Smooth muscle cell (in vitro differentiated cells): ENCODE results near the gene ITCH. TPM values are rescaled to one million over a fixed set of nuclear protein-coding genes. Genes with fewer than 3 reads are reported as not detected.
"Not testable (repeated sequence)": the region's sequence is repeated elsewhere in the genome, so short reads cannot be mapped to it uniquely, and the experiment has no call there.

ENCODE experiments used
- DNase-seq: peaks from one replicate; lab custom pipeline; 2025; ENCODE audit not compliant: unreplicated experiment; lab: John Stamatoyannopoulos, UW
- H2AFZ ChIP-seq: fragments of 200-600 bp; sonication (generic); 2 replicates; pipeline ENCODE4 v1.6.0; 2016; ENCODE audit warnings: antibody characterized with exemption, low read depth, mild to moderate bottlenecking
- H3F3A ChIP-seq: fragments of 200-600 bp; sonication (generic); 2 replicates; pipeline ENCODE4 v1.6.0; 2017; ENCODE audit warnings: antibody characterized with exemption, low read depth
- H3K27ac ChIP-seq: fragments of 200-600 bp; sonication (generic); 2 replicates; pipeline ENCODE4 v1.5.1; 2016; ENCODE audit warnings: low read depth, mild to moderate bottlenecking
- H3K27me3 ChIP-seq: fragments of 200-600 bp; sonication (generic); 2 replicates; pipeline ENCODE4 v1.6.1; 2016; ENCODE audit warnings: low read depth, mild to moderate bottlenecking
- H3K36me3 ChIP-seq: fragments of 200-600 bp; sonication (generic); 2 replicates; pipeline ENCODE4 v1.5.1; 2016; ENCODE audit warnings: low read depth
- H3K4me1 ChIP-seq: fragments of 200-600 bp; sonication (generic); 2 replicates; pipeline ENCODE4 v1.5.1; 2016; ENCODE audit warnings: low read depth
- H3K4me2 ChIP-seq: fragments of 200-600 bp; sonication (generic); 2 replicates; pipeline ENCODE4 v1.6.0; 2016; ENCODE audit warnings: mild to moderate bottlenecking
- H3K4me3 ChIP-seq: fragments of 200-600 bp; sonication (generic); 2 replicates; pipeline ENCODE4 v1.5.1; 2016; ENCODE audit warnings: mild to moderate bottlenecking
- H3K79me2 ChIP-seq: fragments of 200-600 bp; sonication (generic); 2 replicates; pipeline ENCODE4 v1.6.0; 2016; ENCODE audit warnings: low read depth, mild to moderate bottlenecking
- H3K9ac ChIP-seq: fragments of 200-600 bp; sonication (generic); 2 replicates; pipeline ENCODE4 v1.6.0; 2016; ENCODE audit warnings: low read depth
- H3K9me3 ChIP-seq: fragments of 200-600 bp; sonication (generic); replicated peaks from 2 replicates; pipeline ENCODE4 v1.5.1; 2016; ENCODE audit warnings: low read depth
- H4K20me1 ChIP-seq: fragments of 200-600 bp; sonication (generic); 2 replicates; pipeline ENCODE4 v1.6.0; 2016; ENCODE audit warnings: low read depth
- WGBS: methylation state at CpG from one replicate; pipeline ENCODE4 v1.1.7; 2016; ENCODE audit warnings: low lambda C conversion rate; 5-methylcytosine and 5-hydroxymethylcytosine counted together
- polyA plus RNA-seq: library from polyadenylated mRNA; unstranded; fragments of >200 nt; fragmentation: Nextera tagmentation; extraction: Ambion mirVana; gene quantifications from 2 replicates; pipeline ENCODE4 v1.2.1, GENCODE V29; 2016
- total RNA-seq: library from RNA; depleted of rRNA; stranded (reverse); fragments of >200 nt; gene quantifications from 2 replicates; pipeline ENCODE4 v1.2.3, GENCODE V29; 2014
- TF ChIP-seq, protein P1 (sequence below): fragments of 200-600 bp; sonication (generic); IDR thresholded peaks from 2 replicates; pipeline ENCODE4 v1.5.1; 2017; ENCODE audit warnings: borderline replicate concordance, mild to moderate bottlenecking, antibody characterized with exemption; ENCODE audit not compliant: insufficient read depth, poor library complexity, severe bottlenecking

Gene ITCH
- total and polyA plus RNA-seq, 2 experiments from 2014 or later: 21.9 to 96.7 TPM

DNA sequence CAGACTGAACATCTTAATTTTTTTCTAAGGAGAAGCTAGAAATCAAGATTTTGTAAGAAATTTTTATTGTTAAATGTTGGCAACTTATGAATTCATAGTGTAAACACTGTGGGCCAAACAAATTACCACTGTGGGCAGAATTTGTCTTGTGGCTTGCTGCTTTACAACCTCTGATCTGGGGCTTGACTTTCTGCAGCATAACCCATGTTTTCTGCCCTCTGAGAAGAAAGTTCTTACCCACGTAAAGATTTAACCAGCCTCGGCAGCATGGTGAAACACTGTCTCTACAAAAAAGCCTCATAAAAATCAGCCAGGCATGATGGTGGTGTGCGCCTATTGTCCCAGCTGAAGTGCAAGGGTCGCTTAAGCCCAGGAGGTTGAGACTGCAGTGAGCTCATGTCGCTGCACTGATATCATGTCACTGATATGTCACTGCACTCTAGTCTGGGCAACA is 12.9 kb downstream of the ITCH start:
- Histone ChIP-seq H3K27ac (no peak overlapping the region), H3K36me3 (no peaks in the 10 kb centered on the region), H3K27me3 (no peaks in the 10 kb centered on the region), H3K4me3 (no peak overlapping the region), H2AFZ (no peak overlapping the region), H3F3A (peaks cover 9% of the 10 kb centered on the region), H3K79me2 (peaks cover 100% of the 10 kb centered on the region), H4K20me1 (peaks cover 100% of the 10 kb centered on the region), H3K9ac (no peak overlapping the region), H3K4me2 (no peak overlapping the region), H3K9me3 (no peaks in the 10 kb centered on the region), H3K4me1 (no peaks in the 10 kb centered on the region)
- DNase-seq: no peak
- WGBS: 65% methylated on average over 5 of the region's 5 CpGs
- TF ChIP-seq, protein P1, sequence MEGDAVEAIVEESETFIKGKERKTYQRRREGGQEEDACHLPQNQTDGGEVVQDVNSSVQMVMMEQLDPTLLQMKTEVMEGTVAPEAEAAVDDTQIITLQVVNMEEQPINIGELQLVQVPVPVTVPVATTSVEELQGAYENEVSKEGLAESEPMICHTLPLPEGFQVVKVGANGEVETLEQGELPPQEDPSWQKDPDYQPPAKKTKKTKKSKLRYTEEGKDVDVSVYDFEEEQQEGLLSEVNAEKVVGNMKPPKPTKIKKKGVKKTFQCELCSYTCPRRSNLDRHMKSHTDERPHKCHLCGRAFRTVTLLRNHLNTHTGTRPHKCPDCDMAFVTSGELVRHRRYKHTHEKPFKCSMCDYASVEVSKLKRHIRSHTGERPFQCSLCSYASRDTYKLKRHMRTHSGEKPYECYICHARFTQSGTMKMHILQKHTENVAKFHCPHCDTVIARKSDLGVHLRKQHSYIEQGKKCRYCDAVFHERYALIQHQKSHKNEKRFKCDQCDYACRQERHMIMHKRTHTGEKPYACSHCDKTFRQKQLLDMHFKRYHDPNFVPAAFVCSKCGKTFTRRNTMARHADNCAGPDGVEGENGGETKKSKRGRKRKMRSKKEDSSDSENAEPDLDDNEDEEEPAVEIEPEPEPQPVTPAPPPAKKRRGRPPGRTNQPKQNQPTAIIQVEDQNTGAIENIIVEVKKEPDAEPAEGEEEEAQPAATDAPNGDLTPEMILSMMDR: no peak

DNA sequence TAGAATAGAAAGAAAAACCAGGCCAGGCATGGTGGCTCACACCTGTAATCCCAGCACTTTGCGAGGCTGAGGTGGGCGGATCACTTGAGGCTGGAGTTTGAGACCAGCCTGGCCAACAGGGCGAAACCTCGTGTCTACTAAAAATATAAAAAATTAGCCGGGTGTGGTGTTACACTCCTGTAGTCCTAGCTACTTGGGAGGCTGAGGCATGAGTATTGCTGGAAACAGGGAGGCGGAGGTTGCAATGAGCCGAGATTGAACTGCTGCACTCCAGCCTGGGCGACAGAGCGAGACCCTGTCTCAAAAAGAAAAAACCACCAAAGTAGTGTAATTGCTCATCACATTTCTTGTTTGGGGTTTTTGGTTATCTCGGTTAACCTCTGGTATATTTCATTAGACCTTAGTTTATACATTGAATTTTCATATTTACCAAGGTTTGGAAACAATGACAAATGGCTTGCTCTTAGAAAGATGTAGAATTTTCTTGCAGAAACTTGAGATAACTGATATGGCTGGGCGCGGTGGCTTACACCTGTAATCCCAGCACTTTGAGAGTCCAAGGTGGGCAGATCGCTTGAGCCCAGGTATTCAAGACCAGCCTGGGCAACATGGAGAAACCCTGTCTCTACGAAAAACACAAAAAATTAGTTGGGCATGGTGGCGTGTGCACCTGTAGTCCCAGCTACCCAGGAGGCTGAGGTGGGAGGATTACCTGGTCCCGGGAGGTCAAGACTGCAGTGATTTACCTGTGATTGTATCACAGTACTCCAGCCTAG is 14.2 kb downstream of the ITCH start:
- no peak overlapping the region for H3K4me3 ChIP-seq
- peaks cover 100% of the 10 kb centered on the region for H4K20me1 ChIP-seq
- peaks cover 9% of the 10 kb centered on the region for H3F3A ChIP-seq
- H3K79me2 ChIP-seq: peaks cover 100% of the 10 kb centered on the region
- H3K9ac ChIP-seq: no peak overlapping the region
- H3K36me3 ChIP-seq: no peaks in the 10 kb centered on the region
- TF ChIP-seq, protein P1: no peak
- H2AFZ ChIP-seq: no peak overlapping the region
- no peaks in the 10 kb centered on the region for H3K27me3 ChIP-seq
- H3K4me1 ChIP-seq: no peaks in the 10 kb centered on the region
- H3K4me2 ChIP-seq: no peak overlapping the region
- whole genome bisulfite sequencing: 98% methylated on average over 16 of the region's 16 CpGs
- H3K27ac ChIP-seq: peak overlapping the region; percentile 0
- H3K9me3 ChIP-seq: no peaks in the 10 kb centered on the region
- DNase-seq: no peak

DNA sequence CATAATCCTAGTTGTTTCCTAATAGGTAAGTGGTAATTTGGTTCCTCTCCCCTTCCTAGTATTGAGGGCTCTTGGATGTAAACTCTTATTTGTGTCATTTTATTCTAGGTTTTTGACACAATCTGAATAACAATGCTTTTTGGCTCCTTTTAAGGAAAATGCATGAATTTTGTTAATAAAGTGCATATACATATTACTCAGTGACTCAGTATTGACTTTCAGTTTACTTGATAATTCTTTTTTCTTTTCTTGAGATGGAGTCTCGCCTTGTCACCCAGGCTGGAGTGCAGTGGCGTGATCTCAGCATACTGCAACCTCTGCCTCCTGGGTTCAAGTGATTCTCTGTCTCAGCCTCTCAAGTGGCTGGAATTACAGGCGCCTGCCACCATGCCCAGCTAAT is 19.1 kb downstream of the ITCH start:
- Histone ChIP-seq H3K4me3 (no peak overlapping the region), H2AFZ (no peak overlapping the region), H3F3A (peaks cover 12% of the 10 kb centered on the region), H3K27ac (no peak overlapping the region), H3K9ac (no peak overlapping the region), H4K20me1 (peaks cover 100% of the 10 kb centered on the region), H3K27me3 (no peaks in the 10 kb centered on the region), H3K4me2 (no peak overlapping the region), H3K9me3 (no peaks in the 10 kb centered on the region), H3K79me2 (peaks cover 100% of the 10 kb centered on the region), H3K4me1 (no peaks in the 10 kb centered on the region), H3K36me3 (no peaks in the 10 kb centered on the region)
- TF ChIP-seq, protein P1: no peak
- 98% methylated on average over 3 of the region's 3 CpGs for WGBS
- DNase-seq: no peak

DNA sequence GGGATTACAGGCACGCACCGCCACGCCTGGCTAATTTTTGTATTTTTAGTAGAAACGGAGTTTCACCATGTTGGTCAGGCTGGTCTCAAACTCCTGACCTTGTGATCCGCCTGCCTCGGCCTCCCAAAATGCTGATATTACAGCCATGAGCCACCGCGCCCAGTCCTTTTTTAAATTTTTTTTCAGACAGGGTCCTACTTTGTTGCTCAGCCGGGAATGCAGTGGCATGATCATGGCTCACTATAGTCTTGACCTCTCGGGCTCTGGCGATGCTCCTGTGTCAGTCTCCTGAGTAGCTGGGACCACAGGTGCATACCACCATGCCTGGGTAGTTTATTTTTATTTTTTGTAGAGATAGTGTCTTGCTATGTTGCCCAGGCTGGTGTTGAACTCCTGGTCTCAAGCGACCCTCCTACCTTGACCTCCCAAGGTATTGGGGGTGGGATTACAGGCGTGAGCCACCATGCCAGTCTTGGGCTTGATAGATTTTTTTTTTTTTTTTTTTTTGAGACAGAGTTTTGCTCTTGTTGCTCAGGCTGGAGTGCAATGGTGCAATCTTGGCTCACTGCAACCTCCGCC is 19.9 kb downstream of the ITCH start:
- H3K79me2 ChIP-seq: peaks cover 100% of the 10 kb centered on the region
- not testable (repeated sequence) for H3K27ac ChIP-seq, H3K4me3 ChIP-seq, H3K4me2 ChIP-seq, H2AFZ ChIP-seq, H3F3A ChIP-seq, H3K36me3 ChIP-seq, H3K4me1 ChIP-seq, H3K9ac ChIP-seq, H3K9me3 ChIP-seq, DNase-seq, H3K27me3 ChIP-seq
- H4K20me1 ChIP-seq: peaks cover 100% of the 10 kb centered on the region
- WGBS: 97% methylated on average over 14 of the region's 14 CpGs
